ENCODE measurements around the gene FBXO47.

GRCh38 chr17:38916771-38917170, 50.4 kb downstream of the FBXO47 start:
- TF ChIP-seq CTCF (IDR thresholded peaks at IDR 0.05) (no peak), POLR2A (IDR thresholded peaks at IDR 0.05) (no peak)

Data from testis (tissue), 2 donors.